PC-3 (cell line): ENCODE measurements around the gene LY86. TPM values are rescaled to one million over a fixed set of nuclear protein-coding genes. Genes with fewer than 3 reads are reported as not detected.

Experiments used
- ATAC-seq: fragments of 200-7000 bp; cut with Tn5 transposase; 2 replicates; pipeline ENCODE4 v1.9.1; 2020; ENCODE audit warnings: mild to moderate bottlenecking, moderate library complexity
- BruUV-seq: library from RNA; stranded (reverse); fragments of 400-500 nt; replicated peaks from 2 replicates; lab custom pipeline; 2021; lab: Mats Ljungman, UMichigan
- CTCF ChIA-PET: fragments of 300-600 bp; sonication (Branson Sonifier 250); formaldehyde crosslinking; loops from one replicate; lab custom pipeline; 2022; ENCODE audit warnings: antibody characterized with exemption; lab: Charles Lee
- POLR2A ChIA-PET: fragments of 300-600 bp; sonication (Branson Sonifier 250); formaldehyde crosslinking; loops from one replicate; lab custom pipeline; 2022; ENCODE audit warnings: antibody characterized with exemption; ENCODE audit not compliant: unreplicated experiment; lab: Charles Lee
- DNase-seq: peaks from one replicate; pipeline ENCODE4 v3.0.0-alpha.2; 2015
- H2AFZ ChIP-seq: fragments of 300-600 bp; sonication (generic); 2 replicates; pipeline ENCODE4 v1.6.0; 2016; ENCODE audit warnings: antibody characterized with exemption, low read length
- H3F3A ChIP-seq: fragments of 300-600 bp; sonication (generic); one replicate; pipeline ENCODE4 v1.6.0; 2017; ENCODE audit warnings: antibody characterized with exemption, low read length, control low read depth, mild to moderate bottlenecking; ENCODE audit not compliant: unreplicated experiment
- H3K27ac ChIP-seq: fragments of 300-600 bp; sonication (generic); 2 replicates; pipeline ENCODE4 v1.5.1; 2016; ENCODE audit warnings: mild to moderate bottlenecking, low read length
- H3K27me3 ChIP-seq: fragments of 300-600 bp; sonication (generic); 2 replicates; pipeline ENCODE4 v1.6.1; 2016; ENCODE audit warnings: low read length, mixed read lengths
- H3K36me3 ChIP-seq: fragments of 300-600 bp; sonication (generic); 2 replicates; pipeline ENCODE4 v1.6.1; 2016; ENCODE audit warnings: low read depth, mixed run types, low read length, mixed read lengths
- H3K4me1 ChIP-seq: fragments of 300-600 bp; sonication (generic); 2 replicates; pipeline ENCODE4 v1.5.1; 2016; ENCODE audit warnings: low read length; ENCODE audit not compliant: insufficient read depth
- H3K4me2 ChIP-seq: fragments of 300-600 bp; sonication (generic); 2 replicates; pipeline ENCODE4 v1.6.0; 2016; ENCODE audit warnings: low read length
- H3K4me3 ChIP-seq: fragments of 300-600 bp; sonication (generic); 2 replicates; pipeline ENCODE4 v1.5.1; 2016; ENCODE audit warnings: mild to moderate bottlenecking, low read length, mixed read lengths
- H3K79me2 ChIP-seq: fragments of 300-600 bp; sonication (generic); 2 replicates; pipeline ENCODE4 v1.6.1; 2017; ENCODE audit warnings: low read length, mixed read lengths
- H3K9ac ChIP-seq: fragments of 300-600 bp; sonication (generic); 2 replicates; pipeline ENCODE4 v1.6.0; 2016; ENCODE audit warnings: mild to moderate bottlenecking, low read length
- H3K9me2 ChIP-seq: fragments of 300-600 bp; sonication (generic); replicated peaks from 2 replicates; pipeline ENCODE4 v1.6.1; 2016; ENCODE audit warnings: mixed run types, low read length, mixed read lengths
- H3K9me3 ChIP-seq: fragments of 300-600 bp; sonication (generic); 2 replicates; pipeline ENCODE4 v1.6.1; 2016; ENCODE audit warnings: low read length, mixed read lengths
- H4K20me1 ChIP-seq: fragments of 300-600 bp; sonication (generic); 2 replicates; pipeline ENCODE4 v1.6.1; 2016; ENCODE audit warnings: low read length, mixed read lengths
- CTCF ChIP-seq: fragments of 300-600 bp; sonication (generic); conservative IDR thresholded peaks from 2 replicates; pipeline ENCODE4 v1.5.1; 2017; ENCODE audit warnings: antibody characterized with exemption, low read depth, mild to moderate bottlenecking, low read length
- EZH2 ChIP-seq: fragments of 300-600 bp; sonication (generic); IDR thresholded peaks from one replicate; pipeline ENCODE4 v1.6.1; 2017; ENCODE audit warnings: antibody characterized with exemption, mild to moderate bottlenecking, low read length; ENCODE audit not compliant: unreplicated experiment
- EZH2phosphoT487 ChIP-seq: fragments of 300-600 bp; sonication (generic); IDR thresholded peaks from 2 replicates; pipeline ENCODE4 v1.6.1; 2018; ENCODE audit warnings: mild to moderate bottlenecking, antibody characterized with exemption, low read length, borderline replicate concordance
- intact Hi-C: fragments of 100-400 bp; cut with micrococcal nuclease; formaldehyde crosslinking; loops from 2 replicates; pipeline ENCODE4 v1.9.0; 2023
- total RNA-seq: library from RNA; depleted of rRNA; stranded (reverse); fragments of >200 nt; gene quantifications from 2 replicates; pipeline ENCODE4 v1.2.3, GENCODE V29; 2014

Gene LY86
- total RNA-seq, 1 experiment from 2014 or later = not detected

GRCh38 chr6:6614096-6614982 lies 25.8 kb downstream of the LY86 start:
- no peaks in the 10 kb centered on the region for H3K9me2 ChIP-seq
- no peak for ATAC-seq
- POLR2A ChIA-PET = no interaction called here

GRCh38 chr6:6614983-6615349 lies 26.4 kb downstream of the LY86 start:
- DNase-seq = no peak
- Histone ChIP-seq H3K27ac (no peak overlapping the region), H3K36me3 (no peaks in the 10 kb centered on the region), H4K20me1 (no peaks in the 10 kb centered on the region), H3K79me2 (no peaks in the 10 kb centered on the region), H3K9ac (no peak overlapping the region), H2AFZ (no peak overlapping the region), H3K9me2 (no peaks in the 10 kb centered on the region), H3K27me3 (peaks cover 54% of the 10 kb centered on the region), H3F3A (no peaks in the 10 kb centered on the region), H3K4me1 (no peaks in the 10 kb centered on the region), H3K4me3 (no peak overlapping the region), H3K4me2 (no peak overlapping the region), H3K9me3 (no peaks in the 10 kb centered on the region)
- ChIA-PET POLR2A (no interaction called here), CTCF (no interaction called here)
- no TSS peak for BruUV-seq
- ATAC-seq = no peak
- TF ChIP-seq CTCF (no peak), EZH2 (no peak), EZH2phosphoT487 (no peak)
- intact Hi-C loops = no loop called here

More at GRCh38 chr6:6614096-6614982, 25.8 kb downstream of the LY86 start:
- no peaks in the 10 kb centered on the region for H3K36me3 ChIP-seq
- DNase-seq = no peak
- H3K27me3 ChIP-seq = peaks cover 48% of the 10 kb centered on the region
- H3K4me2 ChIP-seq = no peak overlapping the region
- no peak for TF ChIP-seq EZH2
- TF ChIP-seq EZH2phosphoT487 = no peak
- no peak for TF ChIP-seq CTCF
- intact Hi-C loops = no loop called here
- H3K79me2 ChIP-seq = no peaks in the 10 kb centered on the region
- no peaks in the 10 kb centered on the region for H3K4me1 ChIP-seq
- CTCF ChIA-PET = no interaction called here
- H3F3A ChIP-seq = no peaks in the 10 kb centered on the region
- no peaks in the 10 kb centered on the region for H3K9me3 ChIP-seq
- H3K27ac ChIP-seq = no peak overlapping the region
- no peak overlapping the region for H2AFZ ChIP-seq
- H3K9ac ChIP-seq = no peak overlapping the region
- BruUV-seq = no TSS peak
- H4K20me1 ChIP-seq = no peaks in the 10 kb centered on the region
- H3K4me3 ChIP-seq = no peak overlapping the region

GRCh38 chr6:6616656-6617055 lies 28.1 kb downstream of the LY86 start:
- H3K4me3 ChIP-seq = no peak overlapping the region
- no peaks in the 10 kb centered on the region for H3K36me3 ChIP-seq
- no peaks in the 10 kb centered on the region for H3K9me2 ChIP-seq
- ATAC-seq (no peak), DNase-seq (no peak)
- no peaks in the 10 kb centered on the region for H4K20me1 ChIP-seq
- H3K27me3 ChIP-seq = peaks cover 58% of the 10 kb centered on the region
- no peaks in the 10 kb centered on the region for H3K79me2 ChIP-seq
- no peaks in the 10 kb centered on the region for H3K9me3 ChIP-seq
- TF ChIP-seq CTCF (no peak), EZH2phosphoT487 (no peak), EZH2 (no peak)
- H3K9ac ChIP-seq = no peak overlapping the region
- H3F3A ChIP-seq = no peaks in the 10 kb centered on the region
- H2AFZ ChIP-seq = no peak overlapping the region
- CTCF ChIA-PET = no interaction called here
- BruUV-seq = no TSS peak
- POLR2A ChIA-PET = no interaction called here
- intact Hi-C loops = no loop called here
- H3K27ac ChIP-seq = no peak overlapping the region
- H3K4me1 ChIP-seq = no peaks in the 10 kb centered on the region
- no peak overlapping the region for H3K4me2 ChIP-seq
